ENCODE data around the gene KRTAP6-3. TPM values are rescaled to one million over a fixed set of nuclear protein-coding genes. Genes with fewer than 3 reads are reported as not detected.

Gene KRTAP6-3
- total RNA-seq, 1 experiment from 2014 or later = not detected

DNA sequence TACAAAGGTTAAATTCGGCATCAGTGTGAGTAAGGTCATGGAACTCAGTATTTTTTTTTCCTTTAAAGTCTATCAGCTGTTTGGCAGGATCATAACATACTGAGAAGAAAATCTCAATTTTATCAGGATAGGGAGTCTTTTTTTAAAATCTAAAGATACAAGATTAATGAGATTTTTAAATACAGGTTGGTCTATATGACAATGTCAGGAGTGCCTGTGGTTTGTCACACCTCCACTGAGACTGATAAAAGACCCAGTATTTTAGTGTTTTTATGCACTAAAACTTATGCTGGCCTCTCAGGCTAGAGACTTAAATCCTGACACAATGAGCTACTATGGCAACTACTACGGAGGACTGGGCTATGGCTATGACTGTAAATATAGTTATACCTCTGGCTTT, 50.3 kb downstream of the KRTAP6-3 start, which contains the start of gene KRTAP20-3:
KRTAP20-3 (plus strand) TSS at position 301 of the 400 bp plus-strand sequence.
- in situ Hi-C loops (cut with HindIII; ENCODE audit: low pct_unique_long_range_greater_than_20kb, low sequenced_read_pairs) = no loop called here
- ChIA-PET CTCF (no interaction called here), POLR2A (no interaction called here)
- H3K4me3 ChIP-seq (ENCODE audit: low read depth in 2 of 2, low read length in 2 of 2) = no peak within 1 kb of the TSS
- no peaks in the 10 kb centered on the region for H3K27me3 ChIP-seq (ENCODE audit: control insufficient read depth, insufficient read depth, low read length)
- no peaks in the 10 kb centered on the region for H3K36me3 ChIP-seq (ENCODE audit: control insufficient read depth, insufficient read depth, low read length)
- intact Hi-C loops (cut with micrococcal nuclease; ENCODE audit: unreplicated experiment) = no loop called here
- ATAC-seq (no peak), DNase-seq (ENCODE audit: low read depth, low spot score) (no peak)
- H3K4me1 ChIP-seq (ENCODE audit: control insufficient read depth, insufficient read depth, low read length) = no peaks in the 10 kb centered on the region
- BruUV-seq (replicated peaks) = no TSS peak
- H3K27ac ChIP-seq (ENCODE audit: low read length) = no peak within 1 kb of the TSS
- TF ChIP-seq TCF7L2 (IDR thresholded peaks at IDR 0.05; ENCODE audit: low read depth, low read length) = no peak
- TF ChIP-seq, protein P1, sequence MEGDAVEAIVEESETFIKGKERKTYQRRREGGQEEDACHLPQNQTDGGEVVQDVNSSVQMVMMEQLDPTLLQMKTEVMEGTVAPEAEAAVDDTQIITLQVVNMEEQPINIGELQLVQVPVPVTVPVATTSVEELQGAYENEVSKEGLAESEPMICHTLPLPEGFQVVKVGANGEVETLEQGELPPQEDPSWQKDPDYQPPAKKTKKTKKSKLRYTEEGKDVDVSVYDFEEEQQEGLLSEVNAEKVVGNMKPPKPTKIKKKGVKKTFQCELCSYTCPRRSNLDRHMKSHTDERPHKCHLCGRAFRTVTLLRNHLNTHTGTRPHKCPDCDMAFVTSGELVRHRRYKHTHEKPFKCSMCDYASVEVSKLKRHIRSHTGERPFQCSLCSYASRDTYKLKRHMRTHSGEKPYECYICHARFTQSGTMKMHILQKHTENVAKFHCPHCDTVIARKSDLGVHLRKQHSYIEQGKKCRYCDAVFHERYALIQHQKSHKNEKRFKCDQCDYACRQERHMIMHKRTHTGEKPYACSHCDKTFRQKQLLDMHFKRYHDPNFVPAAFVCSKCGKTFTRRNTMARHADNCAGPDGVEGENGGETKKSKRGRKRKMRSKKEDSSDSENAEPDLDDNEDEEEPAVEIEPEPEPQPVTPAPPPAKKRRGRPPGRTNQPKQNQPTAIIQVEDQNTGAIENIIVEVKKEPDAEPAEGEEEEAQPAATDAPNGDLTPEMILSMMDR (IDR thresholded peaks at IDR 0.05) = no peak
- TF ChIP-seq, protein P2, sequence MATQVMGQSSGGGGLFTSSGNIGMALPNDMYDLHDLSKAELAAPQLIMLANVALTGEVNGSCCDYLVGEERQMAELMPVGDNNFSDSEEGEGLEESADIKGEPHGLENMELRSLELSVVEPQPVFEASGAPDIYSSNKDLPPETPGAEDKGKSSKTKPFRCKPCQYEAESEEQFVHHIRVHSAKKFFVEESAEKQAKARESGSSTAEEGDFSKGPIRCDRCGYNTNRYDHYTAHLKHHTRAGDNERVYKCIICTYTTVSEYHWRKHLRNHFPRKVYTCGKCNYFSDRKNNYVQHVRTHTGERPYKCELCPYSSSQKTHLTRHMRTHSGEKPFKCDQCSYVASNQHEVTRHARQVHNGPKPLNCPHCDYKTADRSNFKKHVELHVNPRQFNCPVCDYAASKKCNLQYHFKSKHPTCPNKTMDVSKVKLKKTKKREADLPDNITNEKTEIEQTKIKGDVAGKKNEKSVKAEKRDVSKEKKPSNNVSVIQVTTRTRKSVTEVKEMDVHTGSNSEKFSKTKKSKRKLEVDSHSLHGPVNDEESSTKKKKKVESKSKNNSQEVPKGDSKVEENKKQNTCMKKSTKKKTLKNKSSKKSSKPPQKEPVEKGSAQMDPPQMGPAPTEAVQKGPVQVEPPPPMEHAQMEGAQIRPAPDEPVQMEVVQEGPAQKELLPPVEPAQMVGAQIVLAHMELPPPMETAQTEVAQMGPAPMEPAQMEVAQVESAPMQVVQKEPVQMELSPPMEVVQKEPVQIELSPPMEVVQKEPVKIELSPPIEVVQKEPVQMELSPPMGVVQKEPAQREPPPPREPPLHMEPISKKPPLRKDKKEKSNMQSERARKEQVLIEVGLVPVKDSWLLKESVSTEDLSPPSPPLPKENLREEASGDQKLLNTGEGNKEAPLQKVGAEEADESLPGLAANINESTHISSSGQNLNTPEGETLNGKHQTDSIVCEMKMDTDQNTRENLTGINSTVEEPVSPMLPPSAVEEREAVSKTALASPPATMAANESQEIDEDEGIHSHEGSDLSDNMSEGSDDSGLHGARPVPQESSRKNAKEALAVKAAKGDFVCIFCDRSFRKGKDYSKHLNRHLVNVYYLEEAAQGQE (IDR thresholded peaks at IDR 0.05; ENCODE audit: insufficient read depth in 1 of 2, low read depth in 2 of 2, low read length in 1 of 2) = no peak
- H3K9me3 ChIP-seq (ENCODE audit: control insufficient read depth, insufficient read depth, low read depth, low read length) = no peaks in the 10 kb centered on the region

Other genes starting within 250 kb of the KRTAP6-3 start
- not detected for gene KRTAP23-1, start 243.8 kb upstream of the KRTAP6-3 start, total RNA-seq (2021; ENCODE audit: unreplicated experiment)
- gene KRTAP13-2, start 220.2 kb upstream of the KRTAP6-3 start, total RNA-seq (2021; ENCODE audit: unreplicated experiment) = not detected
- gene KRTAP13-1, start 196.4 kb upstream of the KRTAP6-3 start, total RNA-seq (2021; ENCODE audit: unreplicated experiment) = not detected
- not detected for gene KRTAP13-3, start 166.5 kb upstream of the KRTAP6-3 start, total RNA-seq (2021; ENCODE audit: unreplicated experiment)
- not detected for gene KRTAP13-4, start 162.2 kb upstream of the KRTAP6-3 start, total RNA-seq (2021; ENCODE audit: unreplicated experiment)
- not detected for gene KRTAP15-1, start 152.2 kb upstream of the KRTAP6-3 start, total RNA-seq (2021; ENCODE audit: unreplicated experiment)
- not detected for gene KRTAP19-1, start 112.1 kb upstream of the KRTAP6-3 start, total RNA-seq (2021; ENCODE audit: unreplicated experiment)
- not detected for gene KRTAP19-2, start 105.0 kb upstream of the KRTAP6-3 start, total RNA-seq (2021; ENCODE audit: unreplicated experiment)
- gene KRTAP19-3, start 100.4 kb upstream of the KRTAP6-3 start, total RNA-seq (2021; ENCODE audit: unreplicated experiment) = not detected
- not detected for gene KRTAP19-4, start 95.3 kb upstream of the KRTAP6-3 start, total RNA-seq (2021; ENCODE audit: unreplicated experiment)
- gene KRTAP19-5, start 90.3 kb upstream of the KRTAP6-3 start, total RNA-seq (2021; ENCODE audit: unreplicated experiment) = not detected
- not detected for gene KRTAP19-6, start 50.6 kb upstream of the KRTAP6-3 start, total RNA-seq (2021; ENCODE audit: unreplicated experiment)
- gene KRTAP19-7, start 31.1 kb upstream of the KRTAP6-3 start, total RNA-seq (2021; ENCODE audit: unreplicated experiment) = not detected
- gene KRTAP22-2, start 2.0 kb upstream of the KRTAP6-3 start, total RNA-seq (2021; ENCODE audit: unreplicated experiment) = not detected
- gene KRTAP6-2, start 6.5 kb downstream of the KRTAP6-3 start, total RNA-seq (2021; ENCODE audit: unreplicated experiment) = not detected
- gene KRTAP22-1, start 8.6 kb downstream of the KRTAP6-3 start, total RNA-seq (2021; ENCODE audit: unreplicated experiment) = not detected
- not detected for gene KRTAP6-1, start 21.5 kb downstream of the KRTAP6-3 start, total RNA-seq (2021; ENCODE audit: unreplicated experiment)
- not detected for gene KRTAP20-1, start 24.0 kb downstream of the KRTAP6-3 start, total RNA-seq (2021; ENCODE audit: unreplicated experiment)
- gene KRTAP20-4, start 28.2 kb downstream of the KRTAP6-3 start, total RNA-seq (2021; ENCODE audit: unreplicated experiment) = not detected
- not detected for gene KRTAP20-2, start 42.8 kb downstream of the KRTAP6-3 start, total RNA-seq (2021; ENCODE audit: unreplicated experiment)
- gene KRTAP20-3, start 50.4 kb downstream of the KRTAP6-3 start, total RNA-seq (2021; ENCODE audit: unreplicated experiment) = not detected
- not detected for gene KRTAP21-3, start 126.3 kb downstream of the KRTAP6-3 start, total RNA-seq (2021; ENCODE audit: unreplicated experiment)
- gene KRTAP21-2, start 154.8 kb downstream of the KRTAP6-3 start, total RNA-seq (2021; ENCODE audit: unreplicated experiment) = not detected
- gene KRTAP21-1, start 163.0 kb downstream of the KRTAP6-3 start, total RNA-seq (2021; ENCODE audit: unreplicated experiment) = not detected
- gene KRTAP8-1, start 220.8 kb downstream of the KRTAP6-3 start, total RNA-seq (2021; ENCODE audit: unreplicated experiment) = not detected
- gene KRTAP7-1, start 237.3 kb downstream of the KRTAP6-3 start, total RNA-seq (2021; ENCODE audit: unreplicated experiment) = not detected

Data from Panc1 (cell line).